OCI-LY3 (cell line): ENCODE results near the gene ZFYVE28.

ENCODE experiments used
- H2AFZ ChIP-seq: fragments of 200-600, 300-600 bp; shearing (Covaris generic); 2 replicates; pipeline ENCODE4 v1.6.0; 2014; ENCODE audit warnings: antibody characterized with exemption, low read depth, low read length
- H3K27ac ChIP-seq: fragments of 200-600, 300-600 bp; sonication (generic); 2 replicates; pipeline ENCODE4 v1.5.1; 2014; ENCODE audit warnings: mild to moderate bottlenecking, low read length, moderate library complexity, mixed read lengths
- H3K27me3 ChIP-seq: fragments of 200-600, 300-600 bp; sonication (generic); 2 replicates; pipeline ENCODE4 v1.6.1; 2014; ENCODE audit warnings: low read depth, low read length, mixed read lengths
- H3K36me3 ChIP-seq: fragments of 200-600, 300-600 bp; sonication (generic); replicated peaks from 2 replicates; pipeline ENCODE3; 2014; ENCODE audit warnings: low read depth, low read length, mixed read lengths
- H3K4me1 ChIP-seq: fragments of 300-600, 200-600 bp; sonication (generic); 2 replicates; pipeline ENCODE4 v1.6.1; 2014; ENCODE audit warnings: low read length, mixed read lengths
- H3K4me2 ChIP-seq: fragments of 200-600, 300-600 bp; sonication (generic); 2 replicates; pipeline ENCODE4 v1.6.1; 2014; ENCODE audit warnings: low read length, mixed read lengths
- H3K4me3 ChIP-seq: fragments of 300-600, 200-600 bp; sonication (generic); 2 replicates; pipeline ENCODE4 v1.5.1; 2014; ENCODE audit warnings: antibody characterized with exemption, mild to moderate bottlenecking, low read length, moderate library complexity
- H3K79me2 ChIP-seq: fragments of 300-600, 200-600 bp; shearing (Covaris generic); 2 replicates; pipeline ENCODE4 v1.6.1; 2014; ENCODE audit warnings: mild to moderate bottlenecking, low read length, mixed read lengths
- H3K9ac ChIP-seq: fragments of 300-600, 200-600 bp; shearing (Covaris generic); 2 replicates; pipeline ENCODE4 v1.6.0; 2014; ENCODE audit warnings: mild to moderate bottlenecking, low read length, moderate library complexity
- H3K9me3 ChIP-seq: fragments of 200-600, 300-600 bp; shearing (Covaris generic); 2 replicates; pipeline ENCODE4 v1.6.1; 2014; ENCODE audit warnings: low read length, mixed read lengths; ENCODE audit not compliant: insufficient read depth
- H4K20me1 ChIP-seq: fragments of 200-600, 300-600 bp; sonication (generic); 2 replicates; pipeline ENCODE4 v1.6.1; 2016; ENCODE audit warnings: low read length, mixed read lengths; ENCODE audit not compliant: insufficient read depth
- CTCF ChIP-seq: fragments of 200-600, 300-600 bp; sonication (generic); IDR thresholded peaks from 2 replicates; pipeline ENCODE4 v1.5.1; 2014; ENCODE audit warnings: antibody characterized with exemption, low read length, low read depth
- EZH2phosphoT487 ChIP-seq: fragments of 200-600 bp; shearing (Covaris generic); IDR thresholded peaks from 2 replicates; pipeline ENCODE4 v1.6.1; 2018; ENCODE audit warnings: antibody characterized with exemption, mixed run types, low read depth

The ZFYVE28 gene

DNA sequence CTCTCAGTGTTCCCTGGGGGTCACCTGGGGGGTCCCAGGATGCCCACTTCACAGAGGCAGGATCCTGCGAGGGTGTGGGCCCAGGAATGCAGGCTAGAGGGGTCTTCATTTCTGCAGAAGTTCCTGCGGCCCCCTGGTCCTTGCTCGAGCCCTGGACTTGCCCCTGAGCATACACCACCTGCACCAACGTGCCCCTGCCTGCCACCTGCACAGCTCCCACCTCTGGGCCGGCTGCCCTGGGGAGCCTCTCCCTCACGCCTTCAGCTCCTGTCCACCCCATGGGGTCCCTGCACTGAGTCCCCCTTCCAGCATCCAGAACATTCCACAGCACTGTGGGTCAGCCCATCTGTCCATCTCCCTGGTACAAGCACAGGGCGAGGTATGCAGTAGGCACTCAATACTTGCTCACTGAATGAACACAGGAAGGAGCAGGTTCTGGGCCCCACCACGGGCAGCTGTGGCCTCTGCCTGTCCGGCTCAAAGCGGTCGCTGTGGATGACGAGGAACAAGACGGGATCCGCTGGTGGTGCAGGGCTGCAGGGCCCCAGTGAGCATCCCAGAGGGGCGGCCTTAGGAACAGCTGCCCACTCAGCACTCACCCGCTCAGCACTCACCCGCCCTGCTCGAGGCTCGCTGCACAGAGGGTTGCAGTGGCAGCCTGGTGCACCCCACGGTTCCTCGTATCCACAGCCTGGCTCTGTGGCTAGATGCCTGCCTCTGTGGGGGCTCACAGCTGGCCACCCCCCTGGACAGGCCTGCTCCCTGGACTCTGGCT is 86.1 kb downstream of the ZFYVE28 start:
- no peak overlapping the region for H3K4me2 ChIP-seq
- no peaks in the 10 kb centered on the region for H3K27me3 ChIP-seq
- H3K9me3 ChIP-seq, result no peaks in the 10 kb centered on the region
- no peak overlapping the region for H3K27ac ChIP-seq
- no peak overlapping the region for H2AFZ ChIP-seq
- H4K20me1 ChIP-seq, result no peaks in the 10 kb centered on the region
- H3K36me3 ChIP-seq, result no peaks in the 10 kb centered on the region
- H3K4me1 ChIP-seq, result peaks cover 10% of the 10 kb centered on the region
- H3K79me2 ChIP-seq, result no peaks in the 10 kb centered on the region
- no peak overlapping the region for H3K4me3 ChIP-seq
- H3K9ac ChIP-seq, result no peak overlapping the region
- TF ChIP-seq CTCF, result no peak
- TF ChIP-seq EZH2phosphoT487, result no peak

DNA sequence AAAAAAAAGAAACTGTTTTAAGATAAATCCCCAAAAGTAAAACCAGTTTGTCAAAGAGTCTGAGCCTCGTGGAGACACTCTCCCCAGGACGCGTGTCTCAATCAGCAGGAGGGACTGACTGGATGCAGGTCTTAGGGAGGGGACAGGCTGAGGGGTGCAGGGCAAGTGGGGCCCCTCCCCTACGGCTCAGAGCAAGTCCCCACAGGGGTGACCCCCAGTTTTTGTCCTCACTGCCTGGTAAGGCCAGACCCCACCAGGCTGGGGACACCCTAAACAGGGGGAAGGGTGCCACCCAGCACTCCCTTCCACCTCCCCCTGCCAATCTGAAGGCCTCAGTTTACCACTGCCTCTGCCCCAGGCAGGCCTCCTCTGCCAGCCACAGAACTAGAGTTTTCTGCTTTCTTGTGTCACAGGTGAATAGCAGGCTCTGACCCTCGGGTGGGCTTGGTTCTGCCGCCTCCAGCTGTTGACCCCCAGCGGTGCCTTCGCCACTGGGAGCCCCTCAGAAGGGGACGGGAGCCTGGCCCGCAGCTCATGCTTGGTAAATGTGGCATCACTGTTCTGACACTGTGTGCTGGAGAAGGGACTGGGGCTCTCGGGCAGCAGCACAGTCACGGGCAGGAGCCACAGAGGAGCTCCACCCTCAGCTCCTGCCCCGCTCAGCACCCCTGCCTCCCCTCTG is 86.8 kb downstream of the ZFYVE28 start:
- H3K27ac ChIP-seq, result no peak overlapping the region
- TF ChIP-seq CTCF (no peak), EZH2phosphoT487 (no peak)
- H3K4me3 ChIP-seq, result no peak overlapping the region

DNA sequence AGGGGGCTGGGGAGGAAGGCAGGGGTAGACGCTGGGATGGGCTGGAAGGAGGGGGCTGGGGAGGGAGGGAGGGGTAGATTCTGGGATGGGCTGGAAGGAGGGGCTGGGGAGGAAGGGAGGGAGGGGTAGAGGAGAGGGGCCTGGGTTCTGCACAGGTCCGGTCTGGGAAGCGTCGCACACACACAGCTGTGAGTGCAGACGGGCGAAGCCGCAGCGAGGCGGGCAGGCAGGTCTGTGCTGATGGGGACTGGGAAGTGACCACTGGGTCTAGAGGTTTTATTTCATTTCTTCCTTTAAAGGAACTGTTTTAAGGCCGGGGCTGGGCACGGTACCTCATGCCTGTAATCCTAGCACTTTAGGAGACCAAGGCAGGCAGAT is 87.4 kb downstream of the ZFYVE28 start:
- no peak overlapping the region for H3K4me2 ChIP-seq
- no peak overlapping the region for H2AFZ ChIP-seq
- H3K4me1 ChIP-seq, result peaks cover 10% of the 10 kb centered on the region
- TF ChIP-seq EZH2phosphoT487 (no peak), CTCF (no peak)
- no peaks in the 10 kb centered on the region for H4K20me1 ChIP-seq
- no peak overlapping the region for H3K27ac ChIP-seq
- peaks cover 3% of the 10 kb centered on the region; the same call in 1 of the 2 replicates for H3K27me3 ChIP-seq
- no peaks in the 10 kb centered on the region for H3K36me3 ChIP-seq
- no peak overlapping the region for H3K9ac ChIP-seq
- H3K79me2 ChIP-seq, result no peaks in the 10 kb centered on the region
- no peak overlapping the region for H3K4me3 ChIP-seq
- H3K9me3 ChIP-seq, result no peaks in the 10 kb centered on the region

More for the DNA sequence above, 86.8 kb downstream of the ZFYVE28 start:
- Histone ChIP-seq H3K9me3 (no peaks in the 10 kb centered on the region), H4K20me1 (no peaks in the 10 kb centered on the region), H3K4me1 (peaks cover 10% of the 10 kb centered on the region), H2AFZ (no peak overlapping the region), H3K36me3 (no peaks in the 10 kb centered on the region), H3K9ac (no peak overlapping the region), H3K27me3 (no peaks in the 10 kb centered on the region), H3K4me2 (no peak overlapping the region), H3K79me2 (no peaks in the 10 kb centered on the region)

- H3K79me2 ChIP-seq, result no peaks in the 10 kb centered on the region
- peaks cover 3% of the 10 kb centered on the region; the same call in 1 of the 2 replicates for H3K27me3 ChIP-seq
- no peaks in the 10 kb centered on the region for H3K9me3 ChIP-seq
- no peak overlapping the region for H3K4me2 ChIP-seq
- peaks cover 10% of the 10 kb centered on the region for H3K4me1 ChIP-seq
- H3K9ac ChIP-seq, result no peak overlapping the region
- TF ChIP-seq CTCF (no peak), EZH2phosphoT487 (no peak)
- no peak overlapping the region for H3K27ac ChIP-seq
- no peak overlapping the region for H2AFZ ChIP-seq
- no peaks in the 10 kb centered on the region for H4K20me1 ChIP-seq
- H3K4me3 ChIP-seq, result no peak overlapping the region
- no peaks in the 10 kb centered on the region for H3K36me3 ChIP-seq
These were observed 88.1 kb downstream of the ZFYVE28 start for GRCh38 chr4:2330091-2331042.
